Measurements from ENCODE around the gene ARMC9.
"Not testable (repeated sequence)": the region's sequence is repeated elsewhere in the genome, so short reads cannot be mapped to it uniquely, and the experiment has no call there.

ARMC9 gene

DNA sequence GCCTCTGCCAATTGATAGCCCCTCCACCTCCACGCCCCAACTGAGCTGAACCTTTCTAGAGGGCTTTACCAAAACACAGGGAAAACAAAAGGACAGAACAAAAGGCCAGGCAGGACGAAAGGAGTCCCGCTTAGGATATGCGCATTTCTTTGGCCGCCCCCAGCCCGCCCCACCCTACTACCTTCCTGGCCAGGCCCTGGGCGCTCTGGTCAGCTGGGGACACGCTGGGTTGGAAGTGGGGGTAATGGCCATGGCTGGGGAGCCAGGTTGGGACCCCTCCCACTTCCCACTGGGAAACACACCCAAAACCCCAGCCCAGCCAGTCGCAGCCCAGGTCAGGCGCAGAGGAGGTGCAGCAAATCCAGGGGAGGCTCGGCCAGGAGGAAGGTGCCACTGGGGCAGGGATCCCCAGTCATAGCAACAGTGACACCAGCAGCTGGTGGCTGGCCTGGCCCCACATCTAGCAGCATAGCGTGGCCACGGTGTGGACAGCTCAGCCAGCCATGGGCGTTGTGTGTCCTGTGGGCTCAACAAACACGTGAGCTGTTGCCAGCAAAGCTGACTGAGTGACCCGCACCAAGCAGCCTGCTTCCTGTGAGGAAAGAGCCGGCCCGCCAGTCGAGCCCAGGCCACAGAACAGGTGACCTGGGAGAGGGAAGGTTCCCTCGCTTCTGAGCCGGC, 172.5 kb downstream of the ARMC9 start:
- H3K4me1 ChIP-seq (ENCODE audit: control insufficient read depth, insufficient read depth, low read length), result peaks cover 12% of the 10 kb centered on the region
- peak overlapping the region; percentile 44 for H3K27ac ChIP-seq (ENCODE audit: low read length)
- H3K4me3 ChIP-seq (ENCODE audit: low read length), result no peak overlapping the region

DNA sequence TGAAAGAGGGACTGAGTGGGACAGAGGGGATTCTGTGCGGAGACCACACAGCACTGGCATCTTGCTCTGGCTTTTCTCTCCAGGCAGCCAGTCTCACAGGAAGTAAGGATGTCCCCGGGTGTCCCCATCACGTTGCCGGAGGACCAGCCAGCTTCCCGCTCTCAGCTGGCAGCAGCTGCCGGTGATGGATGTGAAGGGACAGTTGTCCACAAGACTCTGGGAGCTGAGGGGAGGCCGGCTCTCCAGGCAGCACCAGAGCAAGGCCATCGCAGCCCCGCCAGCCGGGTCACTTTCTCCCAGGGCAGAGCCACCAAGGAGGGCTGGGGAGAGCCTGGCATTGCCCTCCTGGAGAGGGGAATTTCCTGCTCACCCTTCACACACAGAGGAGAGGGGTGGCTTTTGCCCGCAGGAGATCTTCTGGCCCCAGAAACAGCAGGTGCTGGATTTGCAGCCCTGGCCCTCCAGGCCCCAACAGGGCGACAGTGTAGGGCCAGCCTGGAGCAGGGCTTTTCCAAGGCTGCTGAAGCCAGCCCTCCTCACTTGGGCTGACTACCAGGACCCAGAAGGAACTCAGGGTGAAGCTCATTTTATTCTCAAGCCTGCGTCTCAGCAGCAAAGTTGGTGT, 173.1 kb downstream of the ARMC9 start:
- no peak overlapping the region for H3K4me3 ChIP-seq (ENCODE audit: low read length)
- no peaks in the 10 kb centered on the region for H3K27me3 ChIP-seq (ENCODE audit: control insufficient read depth, insufficient read depth, low read length)
- no CpG with 5 or more reads among the region's 13 CpGs for WGBS (ENCODE audit: insufficient coverage, insufficient read length)
- H3K36me3 ChIP-seq (ENCODE audit: control insufficient read depth, insufficient read depth, low read length), result no peaks in the 10 kb centered on the region
- DNase-seq (ENCODE audit: low read depth, low spot score), result no peak
- no peaks in the 10 kb centered on the region for H3K9me3 ChIP-seq (ENCODE audit: control insufficient read depth, insufficient read depth, low read length)
- H3K4me1 ChIP-seq (ENCODE audit: control insufficient read depth, insufficient read depth, low read length), result peaks cover 12% of the 10 kb centered on the region
- no peak overlapping the region for H3K27ac ChIP-seq (ENCODE audit: low read length)

More for the DNA sequence above, 172.5 kb downstream of the ARMC9 start:
- DNase-seq (ENCODE audit: low read depth, low spot score), result no peak
- Histone ChIP-seq H3K27me3 (ENCODE audit: control insufficient read depth, insufficient read depth, low read length) (no peaks in the 10 kb centered on the region), H3K9me3 (ENCODE audit: control insufficient read depth, insufficient read depth, low read length) (no peaks in the 10 kb centered on the region), H3K36me3 (ENCODE audit: control insufficient read depth, insufficient read depth, low read length) (no peaks in the 10 kb centered on the region)
- no CpG with 5 or more reads among the region's 21 CpGs for WGBS (ENCODE audit: insufficient coverage, insufficient read length)

DNA sequence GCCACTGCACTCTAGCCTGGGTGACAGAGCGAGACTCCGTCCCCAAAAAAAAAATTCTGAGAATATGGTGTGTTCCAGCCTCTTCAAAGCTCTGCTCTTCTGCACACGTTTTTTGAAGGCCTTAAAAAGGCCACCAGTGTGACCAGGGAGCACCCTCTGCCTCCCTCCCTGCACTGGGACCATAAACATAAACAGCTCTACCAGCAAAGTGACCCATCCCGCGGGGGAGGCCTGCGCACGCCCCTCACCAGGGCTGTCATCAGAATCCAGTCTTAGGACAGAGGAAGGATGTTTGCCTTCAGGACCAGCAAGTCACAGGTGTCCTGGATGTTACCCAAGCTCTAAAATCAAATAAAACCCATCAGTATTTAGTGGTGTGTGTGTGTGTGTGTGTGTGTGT, 173.9 kb downstream of the ARMC9 start:
- whole genome bisulfite sequencing (ENCODE audit: insufficient coverage, insufficient read length), result no CpG with 5 or more reads among the region's 7 CpGs

DNA sequence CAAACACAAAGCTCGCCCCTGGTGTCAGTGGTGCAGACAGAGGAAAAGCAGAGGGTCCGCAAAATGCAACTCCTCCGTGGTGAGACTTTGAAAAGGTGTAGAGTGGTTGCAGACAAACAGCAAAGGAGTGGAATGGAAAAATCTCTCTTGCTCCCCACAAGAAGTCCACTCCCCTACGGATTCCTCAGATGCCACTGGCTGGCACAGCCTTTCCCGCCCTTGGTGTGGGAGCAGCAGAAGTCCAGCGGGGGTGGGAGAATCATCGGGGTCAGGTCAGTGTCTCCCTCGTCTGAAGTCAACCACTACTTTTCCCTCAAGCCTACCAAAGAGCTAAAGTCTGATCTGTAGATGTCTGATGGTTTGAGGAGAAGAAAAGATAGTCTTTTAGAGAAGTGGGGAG, 174.8 kb downstream of the ARMC9 start:
- Histone ChIP-seq H3K4me1 (ENCODE audit: control insufficient read depth, insufficient read depth, low read length) (peaks cover 14% of the 10 kb centered on the region), H3K36me3 (ENCODE audit: control insufficient read depth, insufficient read depth, low read length) (no peaks in the 10 kb centered on the region), H3K27ac (ENCODE audit: low read length) (no peak overlapping the region), H3K9me3 (ENCODE audit: control insufficient read depth, insufficient read depth, low read length) (no peaks in the 10 kb centered on the region), H3K4me3 (ENCODE audit: low read length) (no peak overlapping the region), H3K27me3 (ENCODE audit: control insufficient read depth, insufficient read depth, low read length) (no peaks in the 10 kb centered on the region)
- WGBS (ENCODE audit: insufficient coverage, insufficient read length), result no CpG with 5 or more reads among the region's 8 CpGs
- no peak for DNase-seq (ENCODE audit: low read depth, low spot score)

More for the DNA sequence above, 173.9 kb downstream of the ARMC9 start:
- no peak overlapping the region for H3K4me3 ChIP-seq (ENCODE audit: low read length)
- peaks cover 14% of the 10 kb centered on the region for H3K4me1 ChIP-seq (ENCODE audit: control insufficient read depth, insufficient read depth, low read length)
- no peak for DNase-seq (ENCODE audit: low read depth, low spot score)
- no peaks in the 10 kb centered on the region for H3K9me3 ChIP-seq (ENCODE audit: control insufficient read depth, insufficient read depth, low read length)
- no peaks in the 10 kb centered on the region for H3K36me3 ChIP-seq (ENCODE audit: control insufficient read depth, insufficient read depth, low read length)
- H3K27me3 ChIP-seq (ENCODE audit: control insufficient read depth, insufficient read depth, low read length), result no peaks in the 10 kb centered on the region
- no peak overlapping the region for H3K27ac ChIP-seq (ENCODE audit: low read length)

DNA sequence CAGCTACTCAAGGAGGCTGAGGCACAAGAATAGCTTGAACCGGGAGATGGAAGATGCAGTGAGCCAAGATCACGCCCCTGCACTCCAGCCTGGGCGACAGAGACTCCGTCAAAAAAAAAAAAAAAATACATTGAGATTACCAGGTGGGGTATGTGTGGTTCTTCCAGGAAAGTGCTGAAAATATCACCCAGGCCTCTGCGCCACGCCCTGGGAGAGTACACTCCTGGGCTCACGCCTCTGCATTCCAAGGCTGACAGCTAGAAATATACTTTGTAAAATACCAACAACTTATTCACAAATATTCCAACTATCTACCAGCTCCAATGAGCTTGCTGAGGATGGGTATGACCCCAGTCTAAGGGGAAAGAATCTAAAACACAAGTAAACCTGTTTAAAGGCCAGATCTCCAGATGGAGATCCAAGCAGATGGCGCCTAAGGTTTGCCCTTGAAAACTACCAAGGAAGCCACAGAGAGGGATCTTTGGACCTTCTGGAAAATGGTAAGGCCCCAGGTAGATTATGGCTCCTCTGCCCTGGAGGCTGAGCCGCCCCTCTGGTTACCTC, 175.4 kb downstream of the ARMC9 start:
- no peak for DNase-seq (ENCODE audit: low read depth, low spot score)
- Histone ChIP-seq H3K27me3 (ENCODE audit: control insufficient read depth, insufficient read depth, low read length) (no peaks in the 10 kb centered on the region), H3K4me3 (ENCODE audit: low read length) (no peak overlapping the region), H3K4me1 (ENCODE audit: control insufficient read depth, insufficient read depth, low read length) (peaks cover 14% of the 10 kb centered on the region), H3K36me3 (ENCODE audit: control insufficient read depth, insufficient read depth, low read length) (no peaks in the 10 kb centered on the region), H3K9me3 (ENCODE audit: control insufficient read depth, insufficient read depth, low read length) (no peaks in the 10 kb centered on the region), H3K27ac (ENCODE audit: low read length) (no peak overlapping the region)
- no CpG with 5 or more reads among the region's 9 CpGs for WGBS (ENCODE audit: insufficient coverage, insufficient read length)

DNA sequence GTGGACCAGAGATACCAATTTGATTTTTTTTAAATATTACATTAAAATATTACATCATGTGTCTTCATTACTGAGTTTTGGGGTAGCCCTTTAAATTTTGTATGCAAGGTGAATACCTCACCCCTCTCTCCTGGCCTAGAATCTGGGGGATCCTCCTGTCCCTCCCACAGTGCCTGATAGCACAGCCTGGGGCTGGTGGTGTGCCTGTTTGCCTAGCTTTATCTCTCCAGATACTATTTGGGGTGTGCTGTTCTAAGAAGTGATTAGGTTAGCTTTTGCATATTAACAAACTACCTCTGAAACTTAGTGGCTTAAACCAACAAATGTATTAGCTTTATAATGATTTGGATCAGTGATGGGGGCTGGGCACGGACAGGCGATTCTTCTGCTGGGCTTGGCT, 176.3 kb downstream of the ARMC9 start:
- no peak overlapping the region for H3K27ac ChIP-seq (ENCODE audit: low read length)
- H3K4me1 ChIP-seq (ENCODE audit: control insufficient read depth, insufficient read depth, low read length), result peaks cover 14% of the 10 kb centered on the region
- H3K9me3 ChIP-seq (ENCODE audit: control insufficient read depth, insufficient read depth, low read length), result no peaks in the 10 kb centered on the region
- H3K4me3 ChIP-seq (ENCODE audit: low read length), result no peak overlapping the region
- H3K27me3 ChIP-seq (ENCODE audit: control insufficient read depth, insufficient read depth, low read length), result no peaks in the 10 kb centered on the region
- no peak for DNase-seq (ENCODE audit: low read depth, low spot score)
- WGBS (ENCODE audit: insufficient coverage, insufficient read length), result no CpG with 5 or more reads among the region's 2 CpGs
- H3K36me3 ChIP-seq (ENCODE audit: control insufficient read depth, insufficient read depth, low read length), result no peaks in the 10 kb centered on the region

DNA sequence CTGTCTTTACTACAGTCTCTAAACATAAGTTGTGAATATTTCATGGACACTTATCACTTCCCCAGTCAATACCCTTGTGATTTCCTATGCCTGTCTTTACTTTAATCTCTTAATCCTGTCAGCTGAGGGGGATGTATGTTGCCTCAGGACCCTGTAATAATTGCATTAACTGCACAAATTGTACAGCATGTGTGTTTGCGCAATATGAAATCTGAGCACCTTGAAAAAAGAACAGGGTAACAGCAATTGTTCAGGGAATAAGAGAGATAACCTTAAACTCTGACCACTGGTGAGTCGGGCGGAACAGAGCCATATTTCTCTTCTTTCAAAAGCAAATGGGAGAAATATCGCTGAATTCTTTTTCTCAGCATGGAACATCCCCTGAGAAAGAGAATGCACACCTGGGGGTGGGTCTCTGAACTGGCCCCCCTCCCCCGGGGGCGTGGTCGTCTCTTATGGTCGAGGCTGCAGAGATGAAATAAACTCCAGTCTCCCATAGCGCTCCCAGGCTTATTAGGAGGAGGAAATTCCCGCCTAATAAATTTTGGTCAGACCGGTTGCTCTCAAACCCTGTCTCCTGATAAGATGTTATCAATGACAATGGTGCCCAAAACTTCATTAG, 177.7 kb downstream of the ARMC9 start:
- not testable (repeated sequence) for DNase-seq (ENCODE audit: low read depth, low spot score); H3K36me3 ChIP-seq (ENCODE audit: control insufficient read depth, insufficient read depth, low read length); H3K4me1 ChIP-seq (ENCODE audit: control insufficient read depth, insufficient read depth, low read length); H3K4me3 ChIP-seq (ENCODE audit: low read length); H3K27ac ChIP-seq (ENCODE audit: low read length); H3K27me3 ChIP-seq (ENCODE audit: control insufficient read depth, insufficient read depth, low read length); H3K9me3 ChIP-seq (ENCODE audit: control insufficient read depth, insufficient read depth, low read length)
- WGBS (ENCODE audit: insufficient coverage, insufficient read length), result no CpG with 5 or more reads among the region's 11 CpGs

DNA sequence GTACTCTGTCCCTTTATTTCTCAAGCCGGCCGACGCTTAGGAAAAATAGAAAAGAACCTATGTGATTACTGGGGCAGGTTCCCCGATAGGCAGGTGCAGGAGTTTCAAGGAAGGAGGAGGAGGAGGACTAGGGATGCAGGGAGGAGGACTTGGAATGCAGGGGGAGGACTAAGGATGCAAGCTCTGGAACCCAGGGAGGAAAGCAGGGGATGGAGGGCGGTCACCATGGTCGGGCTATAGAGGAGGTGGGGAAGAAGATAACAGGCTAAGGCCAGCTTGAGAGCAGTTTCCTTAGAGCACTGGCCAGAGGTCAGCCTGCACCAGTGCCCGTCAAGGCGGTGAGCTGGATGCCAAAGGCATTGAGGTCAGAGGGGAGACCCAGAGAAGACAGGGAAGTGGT, 178.4 kb downstream of the ARMC9 start:
- no peaks in the 10 kb centered on the region for H3K9me3 ChIP-seq (ENCODE audit: control insufficient read depth, insufficient read depth, low read length)
- no peak for DNase-seq (ENCODE audit: low read depth, low spot score)
- H3K36me3 ChIP-seq (ENCODE audit: control insufficient read depth, insufficient read depth, low read length), result no peaks in the 10 kb centered on the region
- no peak overlapping the region for H3K4me3 ChIP-seq (ENCODE audit: low read length)
- no CpG with 5 or more reads among the region's 8 CpGs for WGBS (ENCODE audit: insufficient coverage, insufficient read length)
- peak overlapping the region; percentile 75 for H3K27ac ChIP-seq (ENCODE audit: low read length)
- peaks cover 4% of the 10 kb centered on the region for H3K4me1 ChIP-seq (ENCODE audit: control insufficient read depth, insufficient read depth, low read length)
- no peaks in the 10 kb centered on the region for H3K27me3 ChIP-seq (ENCODE audit: control insufficient read depth, insufficient read depth, low read length)

DNA sequence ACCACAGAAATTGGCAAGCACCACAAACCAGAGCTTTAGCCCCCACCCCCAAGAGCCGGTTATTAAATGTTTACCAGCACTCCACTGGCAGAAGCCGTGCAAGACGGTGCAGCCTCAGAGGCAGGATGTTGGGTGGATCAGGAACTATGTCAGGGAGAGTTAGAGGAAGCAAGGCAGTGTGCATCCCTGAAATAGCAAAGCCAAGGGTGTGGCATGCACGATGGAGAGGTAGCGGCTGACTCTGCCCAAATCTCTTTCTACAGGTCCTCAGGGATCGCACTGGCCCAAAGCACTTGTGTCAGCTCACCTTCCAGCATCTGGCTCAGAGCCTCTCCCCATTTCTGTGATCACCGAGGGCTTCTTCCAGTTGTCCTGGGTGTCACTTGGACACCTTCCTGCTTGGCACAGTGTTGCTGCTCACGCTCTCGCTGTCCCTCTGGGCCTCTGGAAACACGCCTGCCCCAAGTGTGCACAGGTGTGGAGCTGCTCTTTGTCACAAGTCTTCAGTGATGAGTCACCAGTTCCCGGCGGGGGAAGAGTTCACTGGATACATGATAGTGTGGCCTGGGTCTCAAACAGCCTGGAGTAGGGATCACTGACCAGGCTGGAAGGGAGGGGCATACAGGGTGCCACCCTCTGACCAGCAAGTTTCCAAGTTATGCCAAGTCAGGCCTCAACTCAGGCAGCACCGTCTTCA, 179.7 kb downstream of the ARMC9 start:
- H3K27me3 ChIP-seq (ENCODE audit: control insufficient read depth, insufficient read depth, low read length), result no peaks in the 10 kb centered on the region
- no peak overlapping the region for H3K4me3 ChIP-seq (ENCODE audit: low read length)
- H3K4me1 ChIP-seq (ENCODE audit: control insufficient read depth, insufficient read depth, low read length), result peaks cover 4% of the 10 kb centered on the region
- H3K27ac ChIP-seq (ENCODE audit: low read length), result no peak overlapping the region
- no peak for DNase-seq (ENCODE audit: low read depth, low spot score)
- H3K36me3 ChIP-seq (ENCODE audit: control insufficient read depth, insufficient read depth, low read length), result no peaks in the 10 kb centered on the region
- no CpG with 5 or more reads among the region's 13 CpGs for WGBS (ENCODE audit: insufficient coverage, insufficient read length)
- H3K9me3 ChIP-seq (ENCODE audit: control insufficient read depth, insufficient read depth, low read length), result no peaks in the 10 kb centered on the region
